ENCODE results near the gene CC2D2A. TPM values are rescaled to one million over a fixed set of nuclear protein-coding genes. Genes with fewer than 3 reads are reported as not detected.

CC2D2A gene
- total RNA-seq, 1 experiment from 2014 or later: 10.2 TPM

DNA sequence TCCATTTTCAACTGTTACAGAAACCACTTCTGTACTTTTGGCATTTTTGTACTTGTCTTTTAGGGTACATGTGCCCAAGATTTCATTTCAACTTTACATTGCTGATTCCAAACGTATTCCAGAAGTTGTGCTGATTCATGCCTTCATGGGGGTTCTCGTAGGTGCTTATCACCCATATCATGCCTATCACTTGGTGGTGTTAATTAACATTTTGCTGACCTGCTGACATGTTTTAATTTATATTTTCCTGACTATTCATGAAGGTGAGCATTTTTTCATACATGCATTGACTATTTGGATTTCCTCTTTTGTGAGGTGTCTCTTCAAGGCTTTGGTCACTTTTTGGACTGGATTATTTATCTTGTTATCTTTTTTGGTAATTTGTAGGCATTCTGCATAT lies 64.1 kb downstream of the CC2D2A start:
- ChIA-PET CTCF (no interaction called here), POLR2A (no interaction called here)
- no peak for ATAC-seq
- Mint-ChIP-seq H3K27me3 (ENCODE audit: low read depth) (no peaks in the 10 kb centered on the region), H3K9me3 (no peaks in the 10 kb centered on the region), H3K4me1 (no peaks in the 10 kb centered on the region), H3K27ac (no peak overlapping the region), H3K36me3 (no peaks in the 10 kb centered on the region), H3K4me3 (no peak overlapping the region)
- DNase-seq (ENCODE audit: low spot score): no peak
- TF ChIP-seq ZNF671 (CRISPR knock-in tag; IDR thresholded peaks at IDR 0.05) (no peak), TEAD4 (CRISPR knock-in tag; IDR thresholded peaks at IDR 0.05) (no peak), ESRRA (CRISPR knock-in tag; IDR thresholded peaks at IDR 0.05; ENCODE audit: borderline replicate concordance) (no peak)

DNA sequence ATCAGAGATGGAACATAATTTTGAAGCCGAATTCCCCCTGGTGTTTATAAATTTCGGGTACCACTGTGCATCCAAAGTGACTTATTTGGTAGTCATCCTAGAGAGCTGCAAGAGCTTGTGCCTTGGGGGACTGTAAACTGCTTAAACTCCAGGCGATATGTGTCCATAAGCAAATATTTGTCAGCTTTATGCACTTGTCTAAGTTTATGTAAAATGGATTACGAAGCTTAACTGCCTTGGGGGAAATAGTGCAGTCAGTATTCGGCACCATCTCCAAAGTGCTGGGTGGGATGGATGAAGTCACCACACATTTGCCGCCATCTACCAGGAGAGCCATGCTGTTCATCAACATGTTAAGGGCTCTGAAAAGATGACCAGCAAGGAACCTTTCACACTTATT lies 65.9 kb downstream of the CC2D2A start:
- ATAC-seq (no peak), DNase-seq (ENCODE audit: low spot score) (no peak)
- Mint-ChIP-seq H3K9me3 (no peaks in the 10 kb centered on the region), H3K4me3 (no peak overlapping the region), H3K4me1 (no peaks in the 10 kb centered on the region), H3K36me3 (0 out of 2 replicates have a peak, but pooled peaks cover 2% of the 10 kb centered on the region), H3K27me3 (ENCODE audit: low read depth) (no peaks in the 10 kb centered on the region), H3K27ac (no peak overlapping the region)
- ChIA-PET CTCF (no interaction called here), POLR2A (no interaction called here)
- TF ChIP-seq NFE2L1 (CRISPR knock-in tag; IDR thresholded peaks at IDR 0.05) (no peak), ZNF138 (CRISPR knock-in tag; conservative IDR thresholded peaks at IDR 0.05) (no peak), SP1 (CRISPR knock-in tag; conservative IDR thresholded peaks at IDR 0.05) (no peak), ZBTB21 (CRISPR knock-in tag; IDR thresholded peaks at IDR 0.05; ENCODE audit: borderline replicate concordance) (no peak), NFATC4 (CRISPR knock-in tag; IDR thresholded peaks at IDR 0.05) (no peak), SMAD3 (CRISPR knock-in tag; IDR thresholded peaks at IDR 0.05; ENCODE audit: borderline replicate concordance) (no peak), ETV6 (CRISPR knock-in tag; IDR thresholded peaks at IDR 0.05) (no peak), PRRX2 (CRISPR knock-in tag; IDR thresholded peaks at IDR 0.05) (no peak), ZNF396 (CRISPR knock-in tag; IDR thresholded peaks at IDR 0.05; ENCODE audit: borderline replicate concordance) (no peak), ZNF423 (CRISPR knock-in tag; IDR thresholded peaks at IDR 0.05) (no peak), ZNF232 (CRISPR knock-in tag; IDR thresholded peaks at IDR 0.05) (no peak), IRF2 (CRISPR knock-in tag; IDR thresholded peaks at IDR 0.05; ENCODE audit: borderline replicate concordance, low read depth) (no peak), GTF2I (CRISPR knock-in tag; conservative IDR thresholded peaks at IDR 0.05) (no peak), ELF4 (CRISPR knock-in tag; IDR thresholded peaks at IDR 0.05; ENCODE audit: low read depth) (no peak), ZNF671 (CRISPR knock-in tag; IDR thresholded peaks at IDR 0.05) (no peak)
- TF ChIP-seq, protein P1, sequence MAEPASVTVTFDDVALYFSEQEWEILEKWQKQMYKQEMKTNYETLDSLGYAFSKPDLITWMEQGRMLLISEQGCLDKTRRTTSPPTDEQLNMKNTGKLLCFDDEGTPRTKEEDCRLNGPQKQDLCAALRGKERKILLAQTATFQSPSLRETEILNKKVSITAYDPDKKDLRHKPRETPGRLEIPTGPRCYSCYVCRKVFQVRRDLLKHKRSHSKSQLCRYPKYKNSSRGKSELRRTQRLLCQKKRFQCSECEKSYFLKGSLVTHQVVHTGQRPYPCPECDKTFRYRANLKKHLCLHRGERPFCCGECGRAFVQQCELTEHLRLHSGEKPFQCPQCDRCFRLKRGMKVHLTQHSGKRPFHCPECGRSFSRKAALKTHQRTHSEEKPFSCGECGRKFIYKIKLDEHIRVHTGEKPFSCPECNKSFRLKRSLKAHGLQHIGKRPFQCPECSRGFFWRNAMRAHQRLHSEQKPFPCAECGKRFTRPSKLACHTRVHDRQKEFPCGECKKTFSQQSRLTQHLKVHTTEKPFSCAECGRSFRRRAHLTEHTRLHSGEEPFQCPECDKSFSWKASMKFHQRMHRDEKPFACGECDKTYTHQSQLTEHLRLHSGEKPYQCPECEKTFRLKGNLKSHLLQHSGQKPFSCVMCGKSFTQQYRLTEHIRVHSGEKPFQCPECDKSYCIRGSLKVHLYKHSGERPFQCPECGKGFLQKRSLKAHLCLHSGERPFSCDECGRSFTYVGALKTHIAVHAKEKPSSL (CRISPR knock-in tag; conservative IDR thresholded peaks at IDR 0.05): no peak
- TF ChIP-seq, protein P2, sequence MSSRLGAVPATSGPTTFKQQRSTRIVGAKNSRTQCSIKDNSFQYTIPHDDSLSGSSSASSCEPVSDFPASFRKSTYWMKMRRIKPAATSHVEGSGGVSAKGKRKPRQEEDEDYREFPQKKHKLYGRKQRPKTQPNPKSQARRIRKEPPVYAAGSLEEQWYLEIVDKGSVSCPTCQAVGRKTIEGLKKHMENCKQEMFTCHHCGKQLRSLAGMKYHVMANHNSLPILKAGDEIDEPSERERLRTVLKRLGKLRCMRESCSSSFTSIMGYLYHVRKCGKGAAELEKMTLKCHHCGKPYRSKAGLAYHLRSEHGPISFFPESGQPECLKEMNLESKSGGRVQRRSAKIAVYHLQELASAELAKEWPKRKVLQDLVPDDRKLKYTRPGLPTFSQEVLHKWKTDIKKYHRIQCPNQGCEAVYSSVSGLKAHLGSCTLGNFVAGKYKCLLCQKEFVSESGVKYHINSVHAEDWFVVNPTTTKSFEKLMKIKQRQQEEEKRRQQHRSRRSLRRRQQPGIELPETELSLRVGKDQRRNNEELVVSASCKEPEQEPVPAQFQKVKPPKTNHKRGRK (CRISPR knock-in tag; IDR thresholded peaks at IDR 0.05; ENCODE audit: borderline replicate concordance): no peak
- TF ChIP-seq, protein P3, sequence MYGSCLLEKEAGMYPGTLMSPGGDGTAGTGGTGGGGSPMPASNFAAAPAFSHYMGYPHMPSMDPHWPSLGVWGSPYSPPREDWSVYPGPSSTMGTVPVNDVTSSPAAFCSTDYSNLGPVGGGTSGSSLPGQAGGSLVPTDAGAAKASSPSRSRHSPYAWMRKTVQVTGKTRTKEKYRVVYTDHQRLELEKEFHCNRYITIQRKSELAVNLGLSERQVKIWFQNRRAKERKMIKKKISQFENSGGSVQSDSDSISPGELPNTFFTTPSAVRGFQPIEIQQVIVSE (CRISPR knock-in tag; IDR thresholded peaks at IDR 0.05; ENCODE audit: borderline replicate concordance): no peak
- TF ChIP-seq, protein P4, sequence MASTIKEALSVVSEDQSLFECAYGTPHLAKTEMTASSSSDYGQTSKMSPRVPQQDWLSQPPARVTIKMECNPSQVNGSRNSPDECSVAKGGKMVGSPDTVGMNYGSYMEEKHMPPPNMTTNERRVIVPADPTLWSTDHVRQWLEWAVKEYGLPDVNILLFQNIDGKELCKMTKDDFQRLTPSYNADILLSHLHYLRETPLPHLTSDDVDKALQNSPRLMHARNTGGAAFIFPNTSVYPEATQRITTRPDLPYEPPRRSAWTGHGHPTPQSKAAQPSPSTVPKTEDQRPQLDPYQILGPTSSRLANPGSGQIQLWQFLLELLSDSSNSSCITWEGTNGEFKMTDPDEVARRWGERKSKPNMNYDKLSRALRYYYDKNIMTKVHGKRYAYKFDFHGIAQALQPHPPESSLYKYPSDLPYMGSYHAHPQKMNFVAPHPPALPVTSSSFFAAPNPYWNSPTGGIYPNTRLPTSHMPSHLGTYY (CRISPR knock-in tag; IDR thresholded peaks at IDR 0.05): no peak

Measured in WTC11 (cell line).